ENCODE results near the gene P4HA1. TPM values are rescaled to one million over a fixed set of nuclear protein-coding genes. Genes with fewer than 3 reads are reported as not detected.

Gene P4HA1
- total and polyA plus RNA-seq, 9 of the 15 experiments (the other 6 are each of a cell fraction or from before 2014, with no cell fraction given): 20.2 to 177 (median 28.6) TPM

DNA sequence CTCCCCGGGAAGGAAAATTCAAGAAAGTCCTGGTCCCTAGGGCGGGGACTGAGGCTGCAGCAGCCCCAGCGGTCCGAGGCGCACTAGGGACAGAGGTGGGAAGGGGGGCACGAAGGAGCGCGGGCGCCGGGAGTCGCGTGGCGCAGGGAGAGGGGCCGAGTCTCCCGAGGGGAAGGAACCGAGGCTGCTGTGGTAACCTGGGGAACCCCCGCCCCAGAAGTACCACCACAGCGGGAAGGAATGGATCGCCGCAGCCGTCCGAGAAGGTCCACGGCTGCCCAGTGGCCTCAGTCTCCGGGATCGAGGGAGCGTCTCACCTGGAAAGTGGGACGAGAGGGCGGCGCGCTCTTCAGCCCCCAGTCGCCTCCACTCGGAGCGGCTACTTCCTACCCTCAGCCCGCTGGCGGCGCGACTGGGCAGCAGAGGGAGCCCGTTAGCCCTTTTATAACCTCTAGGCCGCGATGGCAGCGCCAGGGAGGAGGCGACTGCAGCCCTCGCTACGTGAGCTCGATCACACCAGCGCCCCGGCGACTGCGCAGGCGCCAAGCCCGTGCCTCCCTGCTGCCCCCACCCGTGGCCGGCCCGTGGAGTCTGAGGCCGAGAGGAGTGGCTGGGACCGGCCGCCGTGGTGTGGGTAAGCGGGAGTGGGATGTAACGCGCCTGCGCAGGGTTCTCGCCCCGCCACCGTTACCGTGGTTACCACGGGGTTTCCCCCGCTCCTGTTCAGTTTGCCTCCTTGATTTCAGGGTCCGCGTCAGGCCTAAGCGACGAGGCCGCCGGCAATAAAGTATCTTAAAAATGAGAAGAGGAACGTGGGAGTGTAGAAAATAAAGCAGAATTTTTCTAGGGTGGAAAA, at the start of gene P4HA1 (continued):
- TF ChIP-seq ZNF146 (CRISPR knock-in tag; IDR thresholded peaks at IDR 0.05; ENCODE audit: unreplicated experiment): no peak
- TF ChIP-seq BACH1 (tag; IDR thresholded peaks at IDR 0.05): no peak
- TF ChIP-seq HDGF (IDR thresholded peaks at IDR 0.05): no peak; the same call in 1 of the 2 replicates
- no peak for TF ChIP-seq FOXA1 (IDR thresholded peaks at IDR 0.05; ENCODE audit: borderline replicate concordance)
- TF ChIP-seq ADNP (tag; IDR thresholded peaks at IDR 0.05): no peak
- TF ChIP-seq NR2C2 (CRISPR knock-in tag; IDR thresholded peaks at IDR 0.05): peak; percentile 26; the same call in 1 of the 2 replicates
- TF ChIP-seq NR2C2 (tag; IDR thresholded peaks at IDR 0.05): peak; percentile 33; the same call in 1 of the 2 replicates
- peak; percentile 86 for TF ChIP-seq NELFE (IDR thresholded peaks at IDR 0.05; ENCODE audit: insufficient read depth, insufficient read length)
- TF ChIP-seq ZNF696 (CRISPR knock-in tag; conservative IDR thresholded peaks at IDR 0.05): 0 out of 2 replicates have a peak, but pooled peaks have one; percentile 38
- TF ChIP-seq RBM15 (IDR thresholded peaks at IDR 0.05; ENCODE audit: insufficient read depth, low read length): no peak
- TF ChIP-seq TAL1 (IDR thresholded peaks at IDR 0.05): no peak
- TF ChIP-seq, protein P1, sequence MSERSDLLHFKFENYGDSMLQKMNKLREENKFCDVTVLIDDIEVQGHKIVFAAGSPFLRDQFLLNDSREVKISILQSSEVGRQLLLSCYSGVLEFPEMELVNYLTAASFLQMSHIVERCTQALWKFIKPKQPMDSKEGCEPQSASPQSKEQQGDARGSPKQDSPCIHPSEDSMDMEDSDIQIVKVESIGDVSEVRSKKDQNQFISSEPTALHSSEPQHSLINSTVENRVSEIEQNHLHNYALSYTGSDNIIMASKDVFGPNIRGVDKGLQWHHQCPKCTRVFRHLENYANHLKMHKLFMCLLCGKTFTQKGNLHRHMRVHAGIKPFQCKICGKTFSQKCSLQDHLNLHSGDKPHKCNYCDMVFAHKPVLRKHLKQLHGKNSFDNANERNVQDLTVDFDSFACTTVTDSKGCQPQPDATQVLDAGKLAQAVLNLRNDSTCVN (CRISPR knock-in tag; IDR thresholded peaks at IDR 0.05): 0 out of 2 replicates have a peak, but pooled peaks have one; percentile 40
- peak; percentile 77; the same call in 1 of the 2 replicates for TF ChIP-seq RBM14 (IDR thresholded peaks at IDR 0.05; ENCODE audit: borderline replicate concordance, insufficient read depth, low read depth, low read length)
- TF ChIP-seq ESRRA (IDR thresholded peaks at IDR 0.05; ENCODE audit: borderline replicate concordance, low read depth): peak; percentile 62; the same call in 1 of the 2 replicates
- no peak for TF ChIP-seq RBM39 (optimal IDR thresholded peaks at IDR 0.05; ENCODE audit: low read depth, low read length)
- no peak for TF ChIP-seq ZNF780A (CRISPR knock-in tag; IDR thresholded peaks at IDR 0.05)
- TF ChIP-seq ZNF134 (CRISPR knock-in tag; conservative IDR thresholded peaks at IDR 0.05): 0 out of 2 replicates have a peak, but pooled peaks have one; percentile 26
- TF ChIP-seq, protein P2, sequence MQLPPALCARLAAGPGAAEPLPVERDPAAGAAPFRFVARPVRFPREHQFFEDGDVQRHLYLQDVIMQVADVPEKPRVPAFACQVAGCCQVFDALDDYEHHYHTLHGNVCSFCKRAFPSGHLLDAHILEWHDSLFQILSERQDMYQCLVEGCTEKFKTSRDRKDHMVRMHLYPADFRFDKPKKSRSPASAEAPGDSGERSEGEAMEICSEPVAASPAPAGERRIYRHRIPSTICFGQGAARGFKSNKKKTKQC (CRISPR knock-in tag; IDR thresholded peaks at IDR 0.05): peak; percentile 97; the same call in 1 of the 2 replicates
- no peak for TF ChIP-seq BDP1 (IDR thresholded peaks at IDR 0.05; ENCODE audit: insufficient read depth, insufficient read length)
- peak; percentile 91 for TF ChIP-seq L3MBTL2 (IDR thresholded peaks at IDR 0.05)
- TF ChIP-seq NCOA6 (IDR thresholded peaks at IDR 0.05): no peak
- TF ChIP-seq ARID1B (IDR thresholded peaks at IDR 0.05): no peak; the same call in 1 of the 2 replicates
- no peak for TF ChIP-seq HNRNPK (IDR thresholded peaks at IDR 0.05; ENCODE audit: low read depth, low read length, poor library complexity, severe bottlenecking)
- TF ChIP-seq CREBBP (IDR thresholded peaks at IDR 0.05; ENCODE audit: low read depth, low read length): no peak
- TF ChIP-seq ETV6 (IDR thresholded peaks at IDR 0.05; ENCODE audit: borderline replicate concordance in 1 of 2, low read depth in 2 of 2, low read length in 1 of 2): peak in 1 of 2 experiments; percentile 34; a peak in 1 of 4 replicates
- no peak; the same call in 1 of the 2 replicates for TF ChIP-seq ETV6 (CRISPR knock-in tag; IDR thresholded peaks at IDR 0.05; ENCODE audit: borderline replicate concordance)
- no peak for TF ChIP-seq KAT2B (IDR thresholded peaks at IDR 0.05; ENCODE audit: low read depth, low read length)
- no peak for TF ChIP-seq DIDO1 (tag; IDR thresholded peaks at IDR 0.05; ENCODE audit: low read depth)
- peak; percentile 89 for TF ChIP-seq BHLHE40 (IDR thresholded peaks at IDR 0.05; ENCODE audit: low read length)
- peak; percentile 96 for TF ChIP-seq CTBP1 (IDR thresholded peaks at IDR 0.05; ENCODE audit: borderline replicate concordance)
